Measurements from ENCODE around the gene KIF6. TPM values are rescaled to one million over a fixed set of nuclear protein-coding genes. Genes with fewer than 3 reads are reported as not detected.

KIF6 gene
- total RNA-seq, 2 donors from 2014 or later: 0.46 TPM; not detected in 1

DNA sequence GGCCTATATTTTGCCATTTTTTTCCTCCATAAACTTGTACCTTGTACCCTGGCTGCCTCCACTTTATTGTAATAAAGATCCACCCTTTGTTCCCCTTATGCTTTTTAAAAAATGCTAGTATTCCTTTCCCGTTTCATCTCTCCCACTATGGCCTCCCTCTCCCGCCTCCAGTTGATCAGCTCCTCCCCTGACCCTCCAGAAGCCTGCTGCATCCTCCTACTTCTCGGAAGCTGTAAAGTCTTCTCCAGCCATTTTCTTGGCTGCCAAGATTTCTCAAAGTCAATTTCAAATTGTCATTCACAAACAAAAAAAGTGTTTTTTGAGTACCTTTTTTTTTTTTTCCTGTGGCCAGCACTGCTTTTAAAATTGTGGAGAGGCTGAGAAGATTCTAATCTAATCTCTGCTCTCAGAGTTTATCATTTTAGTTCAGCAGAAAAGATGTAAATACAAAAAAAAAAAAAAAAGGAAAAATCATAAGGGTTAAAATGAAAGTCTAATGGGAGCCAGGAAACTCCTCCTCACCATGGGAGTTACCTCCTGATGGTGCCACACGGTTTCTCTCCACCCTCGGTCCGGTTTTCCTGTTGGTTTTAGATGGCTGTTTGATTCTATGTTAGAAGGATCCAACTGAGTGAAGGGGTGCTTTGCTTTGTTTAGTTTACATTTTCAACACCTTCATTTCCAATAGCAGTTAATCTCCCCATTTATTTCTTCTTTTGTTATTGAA, 299.7 kb downstream of the KIF6 start:
- H3K9me3 Mint-ChIP-seq: no peaks in the 10 kb centered on the region
- H3K27me3 Mint-ChIP-seq (ENCODE audit: low read depth): peaks cover 19% of the 10 kb centered on the region
- H3K36me3 Mint-ChIP-seq (ENCODE audit: insufficient read depth in 2 of 2): no peaks in the 10 kb centered on the region
- peaks cover 7% of the 10 kb centered on the region for H3K4me1 Mint-ChIP-seq (ENCODE audit: low read depth)
- no peak overlapping the region for H3K4me3 Mint-ChIP-seq
- no peak overlapping the region for H3K27ac Mint-ChIP-seq
- no peak for DNase-seq
- no peak for ATAC-seq (replicated peaks in 1 of 2)

DNA sequence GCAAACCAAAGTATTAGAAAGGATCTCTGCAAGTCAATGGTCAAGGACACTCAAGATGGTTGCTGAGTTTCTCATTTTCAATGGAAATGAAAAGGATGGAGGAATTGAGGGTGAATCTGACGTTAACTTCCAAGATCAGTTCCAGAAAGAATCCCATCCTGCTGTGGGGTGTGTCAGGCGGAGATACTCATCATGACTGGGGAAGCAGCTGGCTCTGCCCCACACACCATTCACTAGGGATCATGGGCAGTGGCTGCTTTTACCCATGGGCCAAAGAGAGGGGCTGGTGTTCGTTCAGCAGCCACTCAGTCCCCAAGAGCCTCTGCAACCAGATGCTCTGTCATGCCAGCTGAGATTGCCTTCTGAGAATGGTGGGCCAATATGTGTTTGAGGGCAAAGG, 300.4 kb downstream of the KIF6 start:
- Mint-ChIP-seq H3K36me3 (ENCODE audit: insufficient read depth in 2 of 2) (no peaks in the 10 kb centered on the region), H3K9me3 (no peaks in the 10 kb centered on the region), H3K4me1 (ENCODE audit: low read depth) (peaks cover 6% of the 10 kb centered on the region), H3K27ac (no peak overlapping the region), H3K27me3 (ENCODE audit: low read depth) (peaks cover 19% of the 10 kb centered on the region), H3K4me3 (no peak overlapping the region)
- DNase-seq: no peak
- no peak for ATAC-seq (replicated peaks in 1 of 2)

DNA sequence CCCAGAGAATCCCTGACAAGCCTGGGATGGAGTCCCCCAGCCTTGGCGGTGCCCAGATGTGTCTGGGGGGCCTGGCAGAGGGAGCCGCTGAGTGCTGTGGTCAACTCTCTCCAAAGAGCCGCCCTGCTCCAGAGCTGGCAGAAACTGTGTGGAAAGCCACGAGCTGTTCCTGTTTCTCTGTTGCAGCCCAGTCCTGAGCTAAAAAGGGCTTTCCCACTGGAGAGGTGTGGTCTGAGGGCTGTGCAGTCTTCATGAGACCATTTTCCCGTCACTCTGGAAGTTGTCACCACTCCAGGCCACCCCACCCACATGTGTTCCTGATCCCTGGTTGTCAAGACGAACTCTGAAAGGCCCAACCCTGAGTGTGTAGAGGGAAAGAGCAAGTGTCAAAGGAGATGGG, 303.0 kb downstream of the KIF6 start:
- no peaks in the 10 kb centered on the region for H3K9me3 Mint-ChIP-seq
- no peaks in the 10 kb centered on the region for H3K36me3 Mint-ChIP-seq (ENCODE audit: insufficient read depth in 2 of 2)
- H3K27me3 Mint-ChIP-seq (ENCODE audit: low read depth): peaks cover 8% of the 10 kb centered on the region
- H3K4me1 Mint-ChIP-seq (ENCODE audit: low read depth): peaks cover 6% of the 10 kb centered on the region
- ATAC-seq (replicated peaks in 1 of 2): no peak
- H3K4me3 Mint-ChIP-seq: no peak overlapping the region
- no peak overlapping the region for H3K27ac Mint-ChIP-seq
- DNase-seq: no peak

DNA sequence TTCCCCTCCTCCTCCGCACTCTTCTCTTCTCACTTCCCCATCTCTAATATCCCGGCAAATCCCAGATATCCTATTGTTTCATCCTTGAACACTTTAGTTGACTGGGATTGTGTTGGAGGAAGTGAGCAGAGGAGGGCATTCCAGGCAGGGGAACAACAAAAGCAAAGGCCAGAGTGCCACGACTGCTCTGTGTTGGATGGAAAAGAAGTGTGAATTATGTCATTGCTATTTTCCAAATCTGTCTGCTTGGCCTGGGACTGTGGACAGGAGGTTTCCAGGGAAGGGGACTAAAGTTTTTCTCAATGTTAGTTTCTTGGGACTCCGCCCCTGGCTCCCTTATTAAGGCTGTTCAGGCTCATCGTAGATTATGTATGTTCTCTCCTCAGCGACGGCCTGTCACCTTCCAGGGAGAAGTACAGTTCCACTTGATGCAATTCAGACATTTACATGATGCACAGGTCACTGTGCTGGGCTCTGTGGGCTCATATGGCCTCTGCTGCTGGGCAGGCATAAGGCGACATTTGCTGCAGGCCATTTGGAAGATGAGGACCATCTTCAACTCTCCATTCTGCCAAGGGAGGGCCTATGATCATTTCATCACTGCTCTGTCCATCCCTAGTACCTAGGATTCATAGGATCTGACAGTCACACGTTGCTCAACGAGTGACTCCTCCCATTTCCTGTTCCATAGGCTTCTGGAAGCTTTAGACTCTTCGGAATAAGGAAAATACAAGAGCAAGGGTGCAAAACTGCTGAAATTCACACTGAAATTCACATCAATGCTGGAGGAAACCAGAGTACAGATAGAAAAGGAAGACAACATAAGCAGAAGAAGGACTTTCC, 303.6 kb downstream of the KIF6 start:
- Mint-ChIP-seq H3K36me3 (ENCODE audit: insufficient read depth in 2 of 2) (no peaks in the 10 kb centered on the region), H3K27me3 (ENCODE audit: low read depth) (peaks cover 8% of the 10 kb centered on the region), H3K27ac (no peak overlapping the region), H3K9me3 (no peaks in the 10 kb centered on the region), H3K4me3 (no peak overlapping the region), H3K4me1 (ENCODE audit: low read depth) (peaks cover 6% of the 10 kb centered on the region)
- DNase-seq (no peak), ATAC-seq (replicated peaks in 1 of 2) (no peak)

DNA sequence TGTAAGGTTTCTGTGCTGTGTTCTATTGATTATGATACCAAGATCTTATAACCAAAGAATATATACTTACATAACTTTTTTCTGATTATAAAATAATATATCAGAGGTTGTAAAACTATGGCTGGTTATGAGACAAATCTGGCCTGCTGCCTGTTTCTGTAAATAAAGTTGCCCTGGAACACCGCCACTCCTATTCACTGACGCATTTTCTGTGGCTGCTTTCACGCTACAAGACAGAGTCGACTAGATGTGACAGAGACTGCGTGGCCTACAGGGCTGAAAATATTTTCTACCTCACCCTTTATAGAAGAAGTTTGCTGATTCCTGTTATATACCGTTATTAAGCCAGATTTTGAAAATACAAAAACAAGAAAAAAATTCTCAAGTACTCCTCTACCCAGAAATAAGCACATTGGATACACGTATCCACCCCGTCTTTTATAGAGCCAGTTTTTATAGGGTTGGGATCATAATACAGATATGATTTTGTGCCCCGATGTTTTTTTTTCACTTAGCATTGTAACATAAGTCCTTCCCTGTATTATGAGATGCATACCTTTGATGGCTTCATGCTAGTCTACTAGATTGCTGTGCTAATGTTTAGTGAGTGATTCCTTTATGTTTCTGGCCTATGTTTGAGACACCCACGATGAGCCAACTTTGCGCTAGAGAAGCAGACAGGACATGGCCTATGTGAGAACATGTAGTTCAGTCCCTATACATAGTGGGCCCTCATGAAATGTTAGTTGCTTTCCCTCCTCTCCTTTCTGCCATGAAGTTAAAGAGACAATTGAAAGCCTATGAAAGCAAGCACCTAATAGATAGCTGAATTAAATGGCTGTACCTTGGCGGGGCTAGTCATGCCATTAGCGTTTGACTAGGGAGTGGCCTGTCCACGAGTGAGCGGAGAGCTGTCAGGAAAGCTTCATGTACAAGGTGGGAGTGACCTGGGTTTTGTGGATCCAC, 304.6 kb downstream of the KIF6 start:
- Mint-ChIP-seq H3K9me3 (no peaks in the 10 kb centered on the region), H3K4me1 (ENCODE audit: low read depth) (no peaks in the 10 kb centered on the region), H3K27ac (no peak overlapping the region), H3K4me3 (no peak overlapping the region), H3K27me3 (ENCODE audit: low read depth) (peaks cover 8% of the 10 kb centered on the region), H3K36me3 (ENCODE audit: insufficient read depth in 2 of 2) (no peaks in the 10 kb centered on the region)
- DNase-seq (no peak), ATAC-seq (replicated peaks in 1 of 2) (no peak)

DNA sequence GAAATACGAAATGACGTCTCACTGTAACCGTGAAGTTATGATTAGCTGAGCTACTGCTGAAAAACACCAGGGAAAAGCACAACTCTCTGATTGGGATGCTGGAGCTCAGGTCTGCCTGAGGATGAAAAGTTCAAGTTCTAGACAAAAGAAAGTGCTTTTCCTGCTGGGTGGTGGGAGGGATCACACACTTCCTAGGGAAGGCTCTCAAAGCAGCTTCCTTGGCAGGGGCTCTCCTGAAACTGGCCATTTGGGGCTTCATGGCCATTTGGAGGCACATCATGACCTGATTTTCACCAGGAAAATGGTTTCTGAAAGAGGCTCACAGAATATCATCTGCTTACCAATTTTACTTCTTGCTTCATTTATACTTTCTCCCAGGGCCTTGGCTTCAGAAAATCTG, 305.6 kb downstream of the KIF6 start:
- no peak overlapping the region for H3K27ac Mint-ChIP-seq
- H3K4me1 Mint-ChIP-seq (ENCODE audit: low read depth): no peaks in the 10 kb centered on the region
- H3K4me3 Mint-ChIP-seq: no peak overlapping the region
- peaks cover 8% of the 10 kb centered on the region for H3K27me3 Mint-ChIP-seq (ENCODE audit: low read depth)
- no peaks in the 10 kb centered on the region for H3K36me3 Mint-ChIP-seq (ENCODE audit: insufficient read depth in 2 of 2)
- no peaks in the 10 kb centered on the region for H3K9me3 Mint-ChIP-seq
- DNase-seq (no peak), ATAC-seq (replicated peaks in 1 of 2) (no peak)

DNA sequence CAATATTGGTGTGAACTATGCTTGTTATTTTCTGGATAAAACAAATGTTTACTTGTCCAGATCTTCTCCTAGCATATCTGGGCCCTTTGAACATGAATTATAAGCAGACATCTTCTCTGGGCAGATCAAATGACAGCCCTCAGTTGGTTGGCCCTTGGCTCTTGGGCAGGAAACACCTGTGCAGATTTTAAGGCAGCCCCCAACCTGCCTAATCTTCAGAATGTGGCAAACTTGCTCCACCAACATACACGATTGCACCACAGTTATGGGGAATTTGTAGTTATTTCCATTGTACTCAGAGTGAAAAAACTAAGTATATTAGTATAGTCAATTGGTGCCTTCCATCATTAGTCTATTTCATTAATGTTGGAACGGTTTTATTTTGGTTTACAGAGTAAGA, 307.8 kb downstream of the KIF6 start:
- no peak for ATAC-seq (replicated peaks in 1 of 2)
- Mint-ChIP-seq H3K27me3 (ENCODE audit: low read depth) (peaks cover 8% of the 10 kb centered on the region), H3K4me3 (no peak overlapping the region), H3K9me3 (no peaks in the 10 kb centered on the region), H3K27ac (no peak overlapping the region), H3K36me3 (ENCODE audit: insufficient read depth in 2 of 2) (no peaks in the 10 kb centered on the region), H3K4me1 (ENCODE audit: low read depth) (no peaks in the 10 kb centered on the region)
- no peak for DNase-seq

DNA sequence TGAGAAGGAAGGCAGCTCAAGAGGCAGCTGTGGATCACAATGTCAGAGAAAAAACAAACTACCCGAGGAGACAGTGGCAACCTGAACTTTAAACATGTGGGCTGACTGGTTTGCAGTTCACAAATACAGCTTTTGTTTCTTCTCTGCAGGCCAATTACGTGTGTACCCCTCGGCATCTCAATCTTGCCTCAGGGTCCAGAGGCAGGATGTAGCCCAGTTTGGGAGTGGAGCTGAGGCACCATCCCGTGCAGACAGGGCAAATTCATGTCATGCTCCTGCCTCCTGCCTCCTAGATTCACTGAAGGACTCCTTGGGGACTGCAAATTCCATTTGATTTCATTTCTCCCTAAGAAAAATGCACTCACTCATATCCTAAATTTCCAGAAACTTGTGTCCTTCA, 308.5 kb downstream of the KIF6 start:
- Mint-ChIP-seq H3K27me3 (ENCODE audit: low read depth) (peaks cover 2% of the 10 kb centered on the region), H3K9me3 (no peaks in the 10 kb centered on the region), H3K36me3 (ENCODE audit: insufficient read depth in 2 of 2) (no peaks in the 10 kb centered on the region), H3K27ac (no peak overlapping the region), H3K4me3 (no peak overlapping the region), H3K4me1 (ENCODE audit: low read depth) (no peaks in the 10 kb centered on the region)
- ATAC-seq (replicated peaks in 1 of 2): no peak
- DNase-seq: no peak

DNA sequence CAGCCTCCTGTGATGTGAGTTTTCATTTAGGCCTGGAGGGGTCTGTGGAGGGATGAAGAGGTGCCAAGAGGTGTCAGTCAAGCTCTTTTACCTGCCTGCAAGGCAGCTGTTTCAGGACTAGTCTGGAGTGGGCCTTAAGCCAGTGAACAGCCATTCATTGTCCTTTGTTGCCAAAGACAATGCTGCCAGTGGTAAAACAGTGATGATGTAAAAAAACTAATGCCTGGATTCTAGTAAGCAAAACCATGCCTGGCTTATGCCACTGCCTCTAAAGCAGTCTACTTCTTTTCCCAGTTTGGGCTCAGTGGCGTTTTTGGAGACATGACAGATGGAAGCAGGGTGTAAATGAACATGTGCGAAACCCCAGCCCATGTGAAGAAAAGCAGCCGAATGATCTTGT, 309.2 kb downstream of the KIF6 start:
- H3K9me3 Mint-ChIP-seq: no peaks in the 10 kb centered on the region
- ATAC-seq (replicated peaks in 1 of 2) (no peak), DNase-seq (no peak)
- no peaks in the 10 kb centered on the region for H3K36me3 Mint-ChIP-seq (ENCODE audit: insufficient read depth in 2 of 2)
- H3K27me3 Mint-ChIP-seq (ENCODE audit: low read depth): peaks cover 4% of the 10 kb centered on the region
- no peak overlapping the region for H3K27ac Mint-ChIP-seq
- no peak overlapping the region for H3K4me3 Mint-ChIP-seq
- no peaks in the 10 kb centered on the region for H3K4me1 Mint-ChIP-seq (ENCODE audit: low read depth)

DNA sequence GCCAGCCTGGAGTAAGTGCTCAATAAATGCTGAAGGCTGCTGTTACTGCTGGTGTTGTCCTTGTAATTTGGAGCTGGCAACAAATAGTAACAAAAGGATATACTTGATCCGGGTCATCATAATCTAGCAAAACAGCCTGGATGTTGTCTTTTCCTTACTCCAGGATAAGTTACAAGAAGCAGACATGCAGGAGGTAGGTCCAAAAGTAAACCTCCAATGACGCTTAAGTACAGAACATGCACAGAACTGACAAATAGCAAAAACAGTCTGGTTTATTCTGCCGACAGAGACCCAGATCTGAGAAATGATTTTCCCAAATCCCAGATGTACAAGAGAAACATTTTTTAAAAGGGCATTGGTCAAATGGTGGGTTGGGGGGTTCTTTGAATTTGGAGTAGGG, 309.7 kb downstream of the KIF6 start:
- H3K4me3 Mint-ChIP-seq: no peak overlapping the region
- DNase-seq (no peak), ATAC-seq (replicated peaks in 1 of 2) (no peak)
- H3K36me3 Mint-ChIP-seq (ENCODE audit: insufficient read depth in 2 of 2): no peaks in the 10 kb centered on the region
- no peaks in the 10 kb centered on the region for H3K4me1 Mint-ChIP-seq (ENCODE audit: low read depth)
- no peaks in the 10 kb centered on the region for H3K9me3 Mint-ChIP-seq
- H3K27ac Mint-ChIP-seq: no peak overlapping the region
- H3K27me3 Mint-ChIP-seq (ENCODE audit: low read depth): peaks cover 5% of the 10 kb centered on the region

DNA sequence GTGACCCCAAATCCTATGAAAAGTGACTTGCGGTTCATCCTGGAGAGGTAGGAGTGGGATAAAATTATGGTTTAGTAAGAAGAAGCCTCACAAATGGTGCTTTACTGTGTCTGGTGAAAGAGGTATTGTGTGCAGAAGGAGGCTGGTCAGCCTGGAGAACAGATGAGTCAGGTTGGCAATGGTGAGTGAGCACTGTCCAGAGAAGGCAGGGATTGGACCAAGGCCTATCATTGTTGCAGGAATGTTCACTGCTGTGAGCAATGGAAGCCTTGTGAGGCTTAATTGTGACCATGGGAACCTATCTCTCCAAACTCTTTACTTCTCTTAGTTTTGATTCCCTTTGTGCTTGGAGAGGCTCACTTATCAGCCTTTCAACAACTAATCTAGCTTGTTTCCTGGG, 313.7 kb downstream of the KIF6 start:
- ATAC-seq (replicated peaks in 1 of 2): no peak
- Mint-ChIP-seq H3K4me1 (ENCODE audit: low read depth) (no peaks in the 10 kb centered on the region), H3K36me3 (ENCODE audit: insufficient read depth in 2 of 2) (no peaks in the 10 kb centered on the region), H3K27me3 (ENCODE audit: low read depth) (peaks cover 12% of the 10 kb centered on the region), H3K9me3 (no peaks in the 10 kb centered on the region), H3K4me3 (no peak overlapping the region), H3K27ac (no peak overlapping the region)
- DNase-seq: no peak

DNA sequence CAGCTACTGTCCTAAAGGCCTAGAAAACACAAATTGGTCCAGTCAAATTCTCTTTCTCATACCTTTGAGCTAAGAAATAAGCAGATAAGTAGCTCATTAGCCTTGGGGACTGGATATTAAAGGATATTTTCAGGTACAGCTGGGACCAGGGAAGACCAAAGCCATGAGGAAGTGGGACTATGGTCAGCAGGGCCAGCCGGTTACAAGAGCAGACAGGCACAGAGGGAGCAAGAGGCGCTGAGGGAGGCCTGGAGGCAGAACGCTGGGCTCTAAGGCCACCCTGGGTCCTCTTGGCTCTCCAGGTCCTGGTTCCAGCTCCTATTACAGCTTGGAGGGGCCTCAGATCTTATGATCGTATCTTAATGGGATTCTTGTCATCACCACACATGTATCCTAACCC, 314.2 kb downstream of the KIF6 start:
- H3K27ac Mint-ChIP-seq: no peak overlapping the region

DNA sequence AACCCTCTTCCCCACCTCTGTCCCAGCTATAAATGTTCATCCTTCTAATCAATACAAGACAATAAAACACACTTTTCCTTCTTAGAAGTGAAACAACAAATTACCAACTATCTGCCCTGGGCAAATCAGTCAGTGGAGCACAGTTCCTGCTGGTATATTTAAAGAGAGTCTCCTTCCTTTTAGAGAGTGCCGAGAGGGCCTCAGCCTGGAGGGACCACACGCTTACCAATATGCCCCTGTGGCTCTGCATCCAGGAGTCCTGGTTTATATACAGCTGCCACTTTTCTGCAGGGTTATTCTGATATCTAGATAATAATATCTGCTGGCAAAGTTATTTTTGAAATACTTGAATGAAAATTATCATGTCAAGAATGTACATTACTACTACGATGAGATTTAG, 315.3 kb downstream of the KIF6 start:
- Mint-ChIP-seq H3K9me3 (no peaks in the 10 kb centered on the region), H3K27me3 (ENCODE audit: low read depth) (peaks cover 12% of the 10 kb centered on the region), H3K4me1 (ENCODE audit: low read depth) (no peaks in the 10 kb centered on the region), H3K27ac (no peak overlapping the region), H3K4me3 (no peak overlapping the region), H3K36me3 (ENCODE audit: insufficient read depth in 2 of 2) (no peaks in the 10 kb centered on the region)
- ATAC-seq (replicated peaks in 1 of 2) (no peak), DNase-seq (no peak)

More for the DNA sequence above, 314.2 kb downstream of the KIF6 start:
- H3K4me1 Mint-ChIP-seq (ENCODE audit: low read depth): no peaks in the 10 kb centered on the region
- DNase-seq (no peak), ATAC-seq (replicated peaks in 1 of 2) (no peak)
- H3K36me3 Mint-ChIP-seq (ENCODE audit: insufficient read depth in 2 of 2): no peaks in the 10 kb centered on the region
- peaks cover 12% of the 10 kb centered on the region for H3K27me3 Mint-ChIP-seq (ENCODE audit: low read depth)
- no peak overlapping the region for H3K4me3 Mint-ChIP-seq
- no peaks in the 10 kb centered on the region for H3K9me3 Mint-ChIP-seq
